ENCODE measurements around the gene ZSCAN26. TPM values are rescaled to one million over a fixed set of nuclear protein-coding genes. Genes with fewer than 3 reads are reported as not detected.

ZSCAN26 gene
- total and polyA plus RNA-seq, 7 donors = 2.8 to 29.4 (median 25.5) TPM

DNA sequence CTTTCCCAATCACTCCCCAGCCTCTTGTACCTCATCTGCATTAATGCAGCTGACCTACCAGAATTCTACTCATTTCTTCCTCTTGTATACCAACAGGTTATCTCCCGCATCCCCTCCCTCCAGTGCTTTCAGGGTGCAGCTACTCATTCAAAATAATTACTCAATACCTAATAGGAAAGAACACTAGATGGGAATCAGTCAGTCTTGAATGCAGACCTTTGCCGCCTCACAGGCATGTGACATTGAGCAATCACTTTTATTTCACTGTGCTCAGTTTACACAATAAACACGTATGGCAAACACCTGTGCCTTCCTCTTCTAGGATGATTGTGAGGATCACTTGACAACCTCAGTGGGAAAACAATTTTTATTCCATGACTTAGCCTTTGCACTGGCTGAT, 55.7 kb downstream of the ZSCAN26 start:
- H3K9me3 ChIP-seq = peaks cover 7 to 22% (median 17%) of the 10 kb centered on the region in 4 donors
- no peak for TF ChIP-seq CTCF (IDR thresholded peaks at IDR 0.05)
- TF ChIP-seq POLR2A (IDR thresholded peaks at IDR 0.05) = no peak
- H3K27me3 ChIP-seq = no peaks in the 10 kb centered on the region
- H3K27ac ChIP-seq = no peak overlapping the region
- H3K4me3 ChIP-seq = no peak overlapping the region
- no peaks in the 10 kb centered on the region for H3K4me1 ChIP-seq
- 85 to 88% methylated on average over 3 of the region's 3 CpGs for WGBS, 2 donors
- H3K36me3 ChIP-seq = peaks cover 25 to 50% (median 35%) of the 10 kb centered on the region in 4 donors
- DNase-seq = no peak
- intact Hi-C loops (cut with DNase I) = no loop called here

DNA sequence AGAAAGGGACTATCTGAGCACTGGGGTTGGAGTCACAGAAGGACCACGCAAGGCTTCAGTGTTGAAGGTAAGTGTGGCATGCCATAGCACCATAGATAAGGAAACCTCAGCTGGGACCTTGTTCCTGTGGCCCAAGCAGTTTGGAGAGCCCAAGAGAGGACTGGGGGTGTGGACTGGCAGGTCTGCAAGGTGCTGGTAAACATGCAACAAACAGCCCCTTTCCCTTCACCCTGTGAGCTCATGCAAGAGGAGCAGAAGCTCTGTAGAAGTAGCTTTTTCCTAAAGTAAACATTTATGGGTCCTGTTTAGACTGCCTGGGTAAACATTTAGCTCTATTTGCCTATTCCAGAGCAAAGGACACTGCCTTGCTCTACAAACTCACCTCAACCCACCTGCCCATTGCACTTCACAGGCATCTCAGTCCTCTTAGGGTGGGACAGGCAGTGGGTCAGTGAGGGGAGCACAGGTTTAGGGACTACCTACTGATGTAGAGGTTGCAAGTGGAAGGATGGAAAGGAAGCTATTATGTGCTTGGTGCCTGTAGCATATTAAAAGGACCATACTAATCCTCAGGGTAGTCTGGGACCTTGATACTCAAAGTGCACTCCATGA, 57.0 kb downstream of the ZSCAN26 start:
- Histone ChIP-seq H3K9me3 (peaks cover 7 to 25% (median 17%) of the 10 kb centered on the region in 4 donors), H3K4me3 (no peak overlapping the region), H3K27ac (no peak overlapping the region), H3K27me3 (no peaks in the 10 kb centered on the region), H3K4me1 (no peaks in the 10 kb centered on the region), H3K36me3 (peaks cover 25 to 61% (median 38%) of the 10 kb centered on the region in 4 donors)
- no peak for DNase-seq
- intact Hi-C loops (cut with DNase I) = no loop called here
- WGBS, 2 donors = 99 to 100% methylated on average over 1 of the region's 1 CpG
- TF ChIP-seq POLR2A (IDR thresholded peaks at IDR 0.05) = no peak
- no peak for TF ChIP-seq EP300 (IDR thresholded peaks at IDR 0.05)
- no peak for TF ChIP-seq POLR2AphosphoS5 (IDR thresholded peaks at IDR 0.05)
- TF ChIP-seq CTCF (IDR thresholded peaks at IDR 0.05) = no peak

GRCh38 chr6:28326371-28326948, 59.5 kb downstream of the ZSCAN26 start:
- Histone ChIP-seq H3K4me1 (no peaks in the 10 kb centered on the region), H3K27me3 (no peaks in the 10 kb centered on the region), H3K4me3 (no peak overlapping the region), H3K9me3 (peaks cover 7 to 27% (median 17%) of the 10 kb centered on the region in 4 donors), H3K36me3 (peaks cover 25 to 65% (median 43%) of the 10 kb centered on the region in 4 donors), H3K27ac (no peak overlapping the region)
- no peak for DNase-seq
- intact Hi-C loops (cut with DNase I) = no loop called here
- 97% methylated on average over 7 of the region's 7 CpGs for WGBS, 2 donors
- TF ChIP-seq CTCF (IDR thresholded peaks at IDR 0.05) = no peak
- no peak for TF ChIP-seq POLR2A (IDR thresholded peaks at IDR 0.05)
- no peak for TF ChIP-seq POLR2AphosphoS5 (IDR thresholded peaks at IDR 0.05)
- no peak for TF ChIP-seq EP300 (IDR thresholded peaks at IDR 0.05)

Small RNA genes lying within 50 kb of the gene (small RNA-seq; reads per million reads assigned to genes)
- gene AL021997.1 = 0 reads per million in 3 donors
- 0 reads per million in 3 donors for gene AL021997.2

Other genes starting within 250 kb of the ZSCAN26 start
- 1 to 10 TPM in 2 of 4 donors, under 1 TPM in 2; 0.28 to 1.8 (median 1.0) TPM for gene ZNF165, start 186.6 kb upstream of the ZSCAN26 start, total RNA-seq
- gene ZNF165, start 186.6 kb upstream of the ZSCAN26 start, polyA plus RNA-seq = 1 to 10 TPM; 3.0 to 4.1 (median 3.0) TPM
- gene ZSCAN16, start 142.5 kb upstream of the ZSCAN26 start, total RNA-seq = 1 to 10 TPM; 1.4 to 7.5 (median 6.8) TPM
- 1 to 10 TPM; 7.8 to 8.3 (median 8.1) TPM for gene ZSCAN16, start 142.5 kb upstream of the ZSCAN26 start, polyA plus RNA-seq
- gene ZKSCAN8, start 125.3 kb upstream of the ZSCAN26 start, total RNA-seq = 10 to 100 TPM; 20.7 to 24.9 (median 22.6) TPM
- 1 to 10 TPM; 1.6 to 4.7 (median 1.8) TPM for gene ZKSCAN8, start 125.3 kb upstream of the ZSCAN26 start, polyA plus RNA-seq
- gene ZSCAN9, start 41.9 kb upstream of the ZSCAN26 start, total RNA-seq = 10 to 100 TPM; 14.0 to 15.1 (median 14.8) TPM
- 1 to 10 TPM; 1.8 to 6.2 (median 3.6) TPM for gene ZSCAN9, start 41.9 kb upstream of the ZSCAN26 start, polyA plus RNA-seq
- 1 to 10 TPM; 1.5 to 6.1 (median 4.7) TPM for gene ZKSCAN4, start 14.9 kb upstream of the ZSCAN26 start, total RNA-seq
- gene ZKSCAN4, start 14.9 kb upstream of the ZSCAN26 start, polyA plus RNA-seq = 1 to 10 TPM; 1.8 to 3.1 (median 2.3) TPM
- 1 to 10 TPM; 2.6 to 7.5 (median 3.8) TPM for gene NKAPL, start 7.8 kb upstream of the ZSCAN26 start, total RNA-seq
- under 1 TPM in 2 of 3 donors, not detected in 1; 0.55 to 0.60 TPM for gene NKAPL, start 7.8 kb upstream of the ZSCAN26 start, polyA plus RNA-seq
- gene PGBD1, start 14.4 kb downstream of the ZSCAN26 start, total RNA-seq = 10 to 100 TPM in 2 of 4 donors, 1 to 10 TPM in 2; 5.4 to 11.4 (median 9.2) TPM
- gene PGBD1, start 14.4 kb downstream of the ZSCAN26 start, polyA plus RNA-seq = 1 to 10 TPM in 2 of 3 donors, under 1 TPM in 1; 0.92 to 1.3 (median 1.2) TPM
- 10 to 100 TPM; 22.8 to 41.7 (median 30.8) TPM for gene ZSCAN31, start 69.0 kb downstream of the ZSCAN26 start, total RNA-seq
- gene ZSCAN31, start 69.0 kb downstream of the ZSCAN26 start, polyA plus RNA-seq = 1 to 10 TPM; 3.6 to 8.8 (median 7.8) TPM
- gene ZKSCAN3, start 82.8 kb downstream of the ZSCAN26 start, total RNA-seq = 1 to 10 TPM; 5.4 to 9.1 (median 5.8) TPM
- gene ZKSCAN3, start 82.8 kb downstream of the ZSCAN26 start, polyA plus RNA-seq = 1 to 10 TPM in 2 of 3 donors, under 1 TPM in 1; 0.92 to 1.8 (median 1.2) TPM
- 1 to 10 TPM; 6.1 to 7.5 (median 6.8) TPM for gene ZSCAN12, start 132.6 kb downstream of the ZSCAN26 start, total RNA-seq
- gene ZSCAN12, start 132.6 kb downstream of the ZSCAN26 start, polyA plus RNA-seq = 1 to 10 TPM; 1.4 to 2.8 (median 2.4) TPM
- 1 to 10 TPM; 1.8 to 3.9 (median 2.5) TPM for gene ZSCAN23, start 176.3 kb downstream of the ZSCAN26 start, total RNA-seq
- gene ZSCAN23, start 176.3 kb downstream of the ZSCAN26 start, polyA plus RNA-seq = 1 to 10 TPM in 1 of 3 donors, under 1 TPM in 1, not detected in 1; 0.79 to 4.2 TPM
- gene GPX6, start 248.7 kb downstream of the ZSCAN26 start, total RNA-seq = not detected
- not detected for gene GPX6, start 248.7 kb downstream of the ZSCAN26 start, polyA plus RNA-seq